ENCODE data around the gene IPMK. TPM values are rescaled to one million over a fixed set of nuclear protein-coding genes. Genes with fewer than 3 reads are reported as not detected.

IPMK gene
- total RNA-seq, 2 donors from 2014 or later: 10.4 to 34.6 TPM

DNA sequence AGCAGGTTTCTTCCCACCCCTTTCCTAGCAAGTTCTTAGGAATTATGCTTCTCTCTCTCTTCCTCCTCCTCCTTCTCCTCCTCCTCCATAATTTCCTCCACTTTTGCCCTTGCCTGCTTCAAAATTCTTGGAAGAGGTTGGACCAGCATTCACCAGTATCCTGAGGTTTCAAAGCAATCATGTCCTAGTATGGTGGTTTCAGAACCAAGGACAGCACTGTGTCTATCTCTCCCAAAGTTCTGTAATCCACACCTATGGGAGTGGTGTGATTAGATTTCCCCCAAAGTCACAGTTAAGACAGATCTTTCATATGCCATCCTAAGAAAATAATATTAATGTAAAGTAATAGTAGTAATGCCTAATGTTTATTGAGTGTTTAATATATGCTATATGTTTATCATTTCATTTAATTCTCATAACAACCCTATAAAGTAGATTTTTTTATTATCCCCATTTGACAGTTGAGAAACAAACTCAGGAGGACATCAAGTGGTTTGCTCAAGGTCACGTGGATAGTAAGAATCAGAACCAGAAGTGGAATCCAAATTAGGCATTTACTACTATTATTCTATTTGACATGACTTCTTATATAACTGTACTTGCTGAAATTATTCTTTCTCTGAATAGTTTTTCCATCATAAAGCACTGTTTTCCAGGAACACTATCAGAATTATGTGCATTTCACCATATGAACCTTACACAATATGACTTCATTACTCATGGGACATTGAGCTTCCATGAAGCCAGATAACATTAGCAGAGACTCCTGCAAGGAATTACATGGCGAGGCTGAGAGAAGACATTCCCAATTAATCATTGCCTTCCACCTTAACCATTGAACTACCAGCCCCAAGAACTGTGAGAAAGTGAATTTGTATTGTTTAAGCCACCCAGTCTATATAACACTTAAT lies 91.4 kb downstream of the IPMK start:
- no peak for DNase-seq
- Histone ChIP-seq H3K27me3 (no peaks in the 10 kb centered on the region), H3K4me3 (no peak overlapping the region), H3K36me3 (no peaks in the 10 kb centered on the region), H3K9ac (ENCODE audit: low read depth in 2 of 2, low read length in 2 of 2) (no peak overlapping the region), H3K9me3 (no peaks in the 10 kb centered on the region), H3K4me1 (no peaks in the 10 kb centered on the region), H3K27ac (no peak overlapping the region)
- TF ChIP-seq, protein P1, sequence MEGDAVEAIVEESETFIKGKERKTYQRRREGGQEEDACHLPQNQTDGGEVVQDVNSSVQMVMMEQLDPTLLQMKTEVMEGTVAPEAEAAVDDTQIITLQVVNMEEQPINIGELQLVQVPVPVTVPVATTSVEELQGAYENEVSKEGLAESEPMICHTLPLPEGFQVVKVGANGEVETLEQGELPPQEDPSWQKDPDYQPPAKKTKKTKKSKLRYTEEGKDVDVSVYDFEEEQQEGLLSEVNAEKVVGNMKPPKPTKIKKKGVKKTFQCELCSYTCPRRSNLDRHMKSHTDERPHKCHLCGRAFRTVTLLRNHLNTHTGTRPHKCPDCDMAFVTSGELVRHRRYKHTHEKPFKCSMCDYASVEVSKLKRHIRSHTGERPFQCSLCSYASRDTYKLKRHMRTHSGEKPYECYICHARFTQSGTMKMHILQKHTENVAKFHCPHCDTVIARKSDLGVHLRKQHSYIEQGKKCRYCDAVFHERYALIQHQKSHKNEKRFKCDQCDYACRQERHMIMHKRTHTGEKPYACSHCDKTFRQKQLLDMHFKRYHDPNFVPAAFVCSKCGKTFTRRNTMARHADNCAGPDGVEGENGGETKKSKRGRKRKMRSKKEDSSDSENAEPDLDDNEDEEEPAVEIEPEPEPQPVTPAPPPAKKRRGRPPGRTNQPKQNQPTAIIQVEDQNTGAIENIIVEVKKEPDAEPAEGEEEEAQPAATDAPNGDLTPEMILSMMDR (IDR thresholded peaks at IDR 0.05): no peak
- intact Hi-C loops (cut with DNase I): loop anchor here (10.0 kb wide), 1 partner anchor 209 kb away; the partner anchor contains the start of gene TFAM

DNA sequence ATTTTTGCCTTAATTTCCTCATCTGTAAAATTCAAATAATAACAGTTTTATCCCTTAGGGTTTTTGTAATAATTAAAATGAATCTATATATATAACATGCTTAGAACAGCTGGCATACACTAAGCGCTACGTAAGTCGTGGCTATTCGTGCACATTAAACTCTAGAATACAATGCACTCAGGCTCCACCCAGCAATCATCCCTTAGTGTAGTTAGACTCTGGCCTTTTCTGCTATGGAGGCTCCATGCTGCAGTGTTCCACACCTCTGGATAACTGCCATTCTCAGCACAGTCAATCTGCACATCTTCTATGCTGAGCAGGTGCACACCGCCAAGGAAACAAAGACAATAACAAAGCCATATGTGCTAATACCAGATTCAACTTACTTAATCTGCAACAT lies 92.9 kb downstream of the IPMK start:
- Histone ChIP-seq H3K36me3 (no peaks in the 10 kb centered on the region), H3K9me3 (no peaks in the 10 kb centered on the region), H3K9ac (ENCODE audit: low read depth in 2 of 2, low read length in 2 of 2) (no peak overlapping the region), H3K27ac (no peak overlapping the region), H3K4me1 (no peaks in the 10 kb centered on the region), H3K4me3 (no peak overlapping the region), H3K27me3 (no peaks in the 10 kb centered on the region)
- peak; percentile 22 for DNase-seq
- intact Hi-C loops (cut with DNase I): loop anchor here (10.0 kb wide), 1 partner anchor 210 kb away; the partner anchor contains the start of gene TFAM
- TF ChIP-seq, protein P1 (IDR thresholded peaks at IDR 0.05): no peak

DNA sequence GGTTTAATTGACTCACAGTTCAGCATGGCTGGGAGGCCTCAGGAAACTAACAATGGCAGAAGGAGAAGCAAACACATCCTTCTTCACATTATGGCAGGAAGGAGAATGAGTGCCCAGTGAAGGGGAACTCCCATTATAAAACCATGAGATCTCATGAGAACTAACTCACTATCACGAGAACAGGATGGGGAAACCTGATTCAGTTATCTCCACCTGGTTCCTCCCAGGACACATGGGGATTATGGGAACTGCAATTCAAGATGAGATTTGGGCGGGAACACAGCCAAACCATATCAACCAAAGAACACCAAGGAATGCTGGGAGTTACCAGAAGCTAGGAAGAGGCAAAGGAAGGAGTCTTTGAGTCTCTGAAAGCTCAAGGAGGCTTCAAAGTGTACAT lies 94.3 kb downstream of the IPMK start:
- H3K4me3 ChIP-seq: no peak overlapping the region
- H3K9ac ChIP-seq (ENCODE audit: low read depth in 2 of 2, low read length in 2 of 2): no peak overlapping the region
- H3K27me3 ChIP-seq: no peaks in the 10 kb centered on the region
- TF ChIP-seq, protein P1 (IDR thresholded peaks at IDR 0.05): no peak
- intact Hi-C loops (cut with DNase I): loop anchor here (10.0 kb wide), 1 partner anchor 211 kb away; the partner anchor contains the start of gene TFAM
- no peak for DNase-seq
- no peaks in the 10 kb centered on the region for H3K9me3 ChIP-seq
- H3K36me3 ChIP-seq: no peaks in the 10 kb centered on the region
- H3K4me1 ChIP-seq: no peaks in the 10 kb centered on the region
- H3K27ac ChIP-seq: no peak overlapping the region

DNA sequence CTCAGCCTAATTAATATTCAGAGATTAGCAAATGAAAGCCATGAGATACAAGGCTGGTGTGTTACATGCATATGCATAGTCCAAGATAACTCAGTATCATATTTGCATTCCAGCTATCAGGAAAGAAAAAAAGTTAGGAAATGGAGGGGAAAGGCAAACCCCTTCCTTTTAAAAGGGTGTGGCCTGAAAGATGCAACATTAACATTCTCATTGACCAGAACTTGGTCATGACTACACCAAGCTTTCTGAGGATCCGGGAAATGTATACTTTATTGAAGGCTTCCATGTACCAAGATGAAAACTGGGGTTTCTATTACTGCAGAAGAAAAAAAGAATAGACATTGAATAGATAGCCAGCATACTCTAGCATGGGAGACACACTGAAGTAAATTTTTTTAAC lies 96.5 kb downstream of the IPMK start:
- DNase-seq: no peak
- intact Hi-C loops (cut with DNase I): loop anchor here (10.0 kb wide), 1 partner anchor 214 kb away; the partner anchor contains the start of gene TFAM
- no peak overlapping the region for H3K9ac ChIP-seq (ENCODE audit: low read depth in 2 of 2, low read length in 2 of 2)

DNA sequence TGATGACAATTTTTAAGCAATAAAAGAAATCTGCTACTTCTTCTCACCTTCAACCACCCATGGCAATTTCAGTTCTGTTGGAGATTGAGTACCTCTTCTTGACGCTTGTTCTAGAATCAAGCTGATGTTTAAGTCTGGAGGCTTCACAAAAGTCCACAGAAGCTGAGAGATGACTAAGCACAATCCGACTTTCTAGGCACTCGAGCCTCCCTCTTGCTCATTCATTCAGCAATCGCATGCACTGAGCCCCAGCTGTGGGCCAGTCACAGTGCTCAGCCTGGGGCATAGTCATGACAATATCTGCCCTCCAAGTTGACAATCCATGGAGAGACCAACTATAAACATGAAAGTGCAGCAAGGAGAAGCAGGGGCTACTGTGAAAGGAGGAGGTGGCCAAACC lies 103.2 kb downstream of the IPMK start:
- Histone ChIP-seq H3K27ac (no peak overlapping the region), H3K4me3 (no peak overlapping the region), H3K27me3 (no peaks in the 10 kb centered on the region), H3K9me3 (no peaks in the 10 kb centered on the region), H3K4me1 (no peaks in the 10 kb centered on the region), H3K36me3 (no peaks in the 10 kb centered on the region), H3K9ac (ENCODE audit: low read depth in 2 of 2, low read length in 2 of 2) (no peak overlapping the region)
- intact Hi-C loops (cut with DNase I): no loop called here
- DNase-seq: no peak
- TF ChIP-seq, protein P1 (IDR thresholded peaks at IDR 0.05): no peak

More for the DNA sequence above, 96.5 kb downstream of the IPMK start:
- H3K4me3 ChIP-seq: no peak overlapping the region
- H3K9me3 ChIP-seq: no peaks in the 10 kb centered on the region
- TF ChIP-seq, protein P1 (IDR thresholded peaks at IDR 0.05): no peak
- no peaks in the 10 kb centered on the region for H3K36me3 ChIP-seq
- no peak overlapping the region for H3K27ac ChIP-seq
- H3K4me1 ChIP-seq: no peaks in the 10 kb centered on the region
- no peaks in the 10 kb centered on the region for H3K27me3 ChIP-seq

All from colonic mucosa (tissue), 4 donors.